GM19238 (cell line): ENCODE measurements around the gene FLYWCH1.

ENCODE experiments used
- DNase-seq: peaks from one replicate; pipeline ENCODE4 v3.0.0; 2011; ENCODE audit warnings: low spot score; ENCODE audit not compliant: insufficient read length

The FLYWCH1 gene

DNA sequence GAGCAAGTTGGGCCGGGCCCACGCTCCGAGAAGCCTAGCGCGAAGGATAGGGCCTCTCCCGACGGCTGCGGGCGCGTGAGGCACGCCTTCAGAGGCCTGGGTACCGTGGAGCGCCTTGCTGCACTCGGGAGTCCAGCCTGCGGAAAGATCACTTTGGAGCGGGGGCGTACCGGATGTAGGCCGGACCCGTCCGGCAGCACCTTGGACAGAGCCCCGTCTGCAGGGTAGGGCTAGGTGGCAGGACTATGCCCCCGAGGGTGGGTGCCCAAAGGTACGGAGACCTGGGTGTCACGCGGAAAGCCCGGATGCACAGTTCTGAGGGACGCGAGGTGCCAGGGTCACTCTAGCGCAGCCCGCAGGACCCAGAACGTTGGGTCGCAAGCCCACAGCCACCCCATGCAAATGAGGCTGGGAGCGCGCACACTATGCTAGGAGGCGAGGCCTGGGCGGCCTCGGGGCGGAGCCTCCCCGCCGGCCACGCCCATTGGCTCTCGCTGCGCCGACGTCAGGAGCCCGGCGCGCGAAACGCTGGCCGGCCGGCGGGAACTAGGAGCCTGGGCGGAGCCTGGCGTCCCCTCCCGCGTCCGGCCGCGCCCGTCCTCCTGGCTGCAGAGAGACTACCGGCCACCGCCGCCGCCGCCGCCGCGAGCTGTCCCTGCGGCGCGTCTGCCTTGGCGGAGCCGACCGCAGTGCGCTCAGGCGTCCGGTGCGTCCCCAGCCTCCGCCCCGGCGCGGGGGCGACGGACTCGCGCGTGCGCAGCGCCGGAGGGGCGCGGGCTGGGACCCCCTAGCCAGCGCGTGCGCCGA lies 57.2 kb downstream of the FLYWCH1 start, which contains the start of gene PAQR4:
TSS of gene PAQR4 (plus strand) at position 611 of the 807 bp plus-strand sequence. CDS start 327 bp downstream, outside the sequence.
- peak; percentile 98 for DNase-seq

DNA sequence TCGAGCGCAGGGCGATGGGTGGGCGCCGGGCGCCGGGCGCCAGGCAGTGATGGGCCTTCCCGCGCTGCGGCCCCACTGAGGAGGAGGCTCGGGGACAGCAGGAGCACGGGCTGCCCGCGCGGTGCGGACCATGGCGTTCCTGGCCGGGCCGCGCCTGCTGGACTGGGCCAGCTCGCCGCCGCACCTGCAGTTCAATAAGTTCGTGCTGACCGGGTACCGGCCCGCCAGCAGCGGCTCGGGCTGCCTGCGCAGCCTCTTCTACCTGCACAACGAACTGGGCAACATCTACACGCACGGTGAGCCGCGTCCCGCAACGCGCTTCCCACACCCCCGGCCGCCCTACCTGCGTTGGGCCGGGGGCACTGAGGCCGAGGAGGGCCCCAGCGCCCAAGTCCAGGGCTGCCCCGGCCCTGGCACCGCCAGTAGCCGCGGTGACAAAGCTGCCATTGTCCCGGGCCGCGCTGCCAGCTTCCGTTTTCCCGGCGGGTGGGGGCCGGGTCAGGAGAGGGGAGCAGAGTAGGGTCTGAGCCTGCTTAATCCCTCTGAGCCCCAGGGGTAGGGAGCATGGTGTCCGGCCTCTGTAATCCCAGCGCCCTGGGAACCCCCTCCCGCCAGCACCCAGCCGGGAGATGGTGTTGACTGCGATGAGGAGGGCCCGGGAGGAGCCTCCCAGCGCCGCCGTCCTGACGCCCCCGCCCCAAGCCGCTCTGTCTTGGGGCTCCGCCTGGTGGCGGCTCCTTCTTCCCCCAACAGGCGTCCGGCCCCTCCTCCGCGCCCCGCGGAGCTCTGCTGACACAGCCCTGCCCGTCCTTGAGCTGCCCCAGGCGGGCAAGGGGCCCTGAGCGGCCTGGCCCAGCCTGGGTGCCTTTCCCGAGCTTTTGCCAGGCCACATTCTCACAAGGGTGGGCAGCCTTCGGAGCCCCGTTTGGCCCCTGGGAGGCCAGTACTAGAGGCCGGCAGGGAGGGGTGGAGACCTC lies 58.1 kb downstream of the FLYWCH1 start:
- peak; percentile 87 for DNase-seq

DNA sequence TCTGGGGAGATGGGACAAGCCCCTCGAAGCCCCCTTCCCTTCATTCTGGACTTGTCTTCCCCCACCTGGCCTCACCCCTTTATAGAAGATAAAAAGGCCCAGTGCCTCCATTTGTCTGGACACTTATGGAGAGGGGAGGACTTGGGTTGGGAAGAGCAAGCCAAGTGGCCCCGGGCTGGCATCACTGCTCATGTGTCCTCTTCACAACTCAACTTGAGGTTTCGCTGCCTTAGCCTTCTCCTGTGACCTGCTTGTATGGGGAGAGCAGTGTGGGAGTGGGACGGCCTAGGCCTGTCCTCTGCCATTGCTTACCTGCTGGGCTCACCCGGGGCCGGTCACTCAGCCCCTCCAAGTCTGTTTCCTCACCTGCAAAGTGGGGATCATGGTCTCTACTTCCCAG lies 58.8 kb downstream of the FLYWCH1 start:
- DNase-seq: no peak

DNA sequence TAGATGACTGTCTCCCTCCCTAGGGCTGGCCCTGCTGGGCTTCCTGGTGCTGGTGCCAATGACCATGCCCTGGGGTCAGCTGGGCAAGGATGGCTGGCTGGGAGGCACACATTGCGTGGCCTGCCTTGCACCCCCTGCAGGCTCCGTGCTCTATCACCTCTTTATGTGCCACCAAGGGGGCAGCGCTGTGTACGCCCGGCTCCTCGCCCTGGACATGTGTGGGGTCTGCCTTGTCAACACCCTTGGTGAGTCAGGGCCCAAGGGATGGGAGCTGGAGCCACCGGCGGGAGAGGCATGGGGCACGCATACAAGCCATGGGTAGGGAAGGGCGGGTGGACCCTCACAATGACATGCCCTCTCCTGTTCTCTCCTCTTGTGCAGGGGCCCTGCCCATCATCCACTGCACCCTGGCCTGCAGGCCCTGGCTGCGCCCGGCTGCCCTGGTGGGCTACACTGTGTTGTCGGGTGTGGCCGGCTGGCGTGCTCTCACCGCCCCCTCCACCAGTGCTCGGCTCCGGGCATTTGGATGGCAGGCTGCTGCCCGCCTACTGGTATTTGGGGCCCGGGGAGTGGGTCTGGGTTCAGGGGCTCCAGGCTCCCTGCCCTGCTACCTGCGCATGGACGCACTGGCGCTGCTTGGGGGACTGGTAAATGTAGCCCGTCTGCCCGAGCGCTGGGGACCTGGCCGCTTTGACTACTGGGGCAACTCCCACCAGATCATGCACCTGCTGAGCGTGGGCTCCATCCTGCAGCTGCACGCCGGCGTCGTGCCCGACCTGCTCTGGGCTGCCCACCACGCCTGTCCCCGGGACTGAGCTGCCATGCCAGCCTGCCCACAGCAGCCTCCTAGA lies 59.6 kb downstream of the FLYWCH1 start:
- no peak for DNase-seq

DNA sequence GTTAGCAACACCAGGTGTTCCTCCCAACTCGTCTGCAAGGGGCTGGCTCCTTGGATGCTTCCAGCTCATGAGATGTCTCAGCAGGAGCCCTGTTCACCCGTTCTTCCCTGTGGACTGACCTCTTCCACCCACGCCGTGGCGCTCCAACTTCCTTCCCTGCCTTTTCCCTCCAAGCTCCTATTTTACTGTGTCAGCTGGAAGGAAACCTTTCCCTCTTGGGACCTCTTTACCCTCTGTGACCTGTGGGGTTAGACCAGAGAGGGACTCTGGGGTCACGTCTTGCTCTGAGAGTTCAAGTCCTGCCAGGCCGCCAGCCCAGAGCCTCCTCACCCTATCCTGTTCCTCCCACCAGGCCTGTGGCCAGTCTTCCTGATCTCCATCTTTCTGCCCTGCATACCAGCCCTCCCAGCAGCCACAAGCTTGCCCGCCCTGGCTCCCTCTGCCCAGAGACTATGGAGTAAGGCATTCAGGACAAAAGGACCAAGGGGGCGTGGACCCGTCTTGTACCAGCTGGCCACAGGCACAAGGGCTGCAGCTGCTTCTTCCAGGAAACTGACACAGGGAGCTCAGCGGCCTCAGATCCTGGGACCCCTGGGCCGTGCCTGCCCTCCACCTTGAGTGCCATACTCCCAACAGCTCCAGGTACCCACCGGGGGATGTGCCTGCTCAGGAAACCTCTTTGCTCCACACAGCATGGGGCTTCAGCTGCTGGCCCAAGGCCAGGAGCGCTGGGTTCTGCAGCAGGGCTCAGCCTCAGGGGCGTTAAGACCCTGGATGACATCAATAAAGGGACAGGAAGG lies 60.5 kb downstream of the FLYWCH1 start:
- no peak for DNase-seq

DNA sequence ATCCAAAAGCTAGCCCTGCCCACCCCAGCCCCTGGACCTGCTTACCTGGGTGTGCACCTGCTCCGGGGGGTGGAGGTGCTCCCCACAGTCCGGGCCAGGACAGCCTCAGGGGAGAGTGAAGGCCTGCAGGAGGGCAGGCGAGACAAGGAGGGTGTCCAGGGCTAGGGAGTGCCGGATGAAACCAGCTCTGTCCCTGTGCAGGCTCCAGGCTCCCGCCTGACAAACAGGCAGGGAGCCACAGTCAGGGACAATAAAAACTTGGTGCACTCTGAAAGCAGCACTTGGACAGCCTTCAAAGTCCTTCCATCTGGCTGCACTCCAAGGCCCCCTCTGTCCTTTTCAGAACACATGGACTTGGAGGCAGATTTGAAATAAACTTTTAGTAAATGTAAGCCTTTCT lies 61.4 kb downstream of the FLYWCH1 start:
- no peak for DNase-seq

DNA sequence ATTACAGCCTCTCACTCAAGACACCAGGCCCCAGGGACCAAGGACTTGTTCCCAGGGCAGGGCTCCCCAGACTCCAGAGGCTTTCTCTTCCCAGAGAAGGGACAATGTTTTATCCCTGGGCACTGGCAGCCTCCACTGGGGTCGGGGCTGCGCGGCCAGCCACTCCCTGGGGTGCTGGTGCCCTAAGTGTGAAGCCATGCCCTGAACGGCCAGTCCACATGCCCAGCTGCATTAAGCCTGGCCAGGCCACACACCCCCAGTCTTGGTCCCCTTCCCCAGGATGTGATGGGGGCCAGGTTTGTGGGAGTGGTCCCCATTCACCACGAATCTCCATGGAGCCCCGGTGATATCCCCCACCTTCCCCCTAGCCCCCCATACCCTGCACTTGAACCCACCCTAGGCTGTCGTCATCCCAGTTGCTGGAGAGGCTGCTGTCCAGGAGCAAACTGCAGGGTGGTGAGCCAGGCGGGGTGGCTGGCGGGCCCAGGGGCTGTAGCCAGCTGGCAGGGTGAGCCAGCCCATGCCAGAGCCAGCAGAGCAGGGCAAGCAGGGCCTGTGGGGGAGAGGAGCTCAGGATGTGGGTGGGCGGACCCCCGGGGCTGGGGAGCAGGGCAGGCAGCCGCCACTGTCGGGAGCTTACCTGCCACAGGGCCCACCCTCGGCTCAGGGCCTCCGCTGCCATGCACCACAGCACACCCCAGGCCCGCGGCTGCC lies 62.0 kb downstream of the FLYWCH1 start:
- DNase-seq: no peak

DNA sequence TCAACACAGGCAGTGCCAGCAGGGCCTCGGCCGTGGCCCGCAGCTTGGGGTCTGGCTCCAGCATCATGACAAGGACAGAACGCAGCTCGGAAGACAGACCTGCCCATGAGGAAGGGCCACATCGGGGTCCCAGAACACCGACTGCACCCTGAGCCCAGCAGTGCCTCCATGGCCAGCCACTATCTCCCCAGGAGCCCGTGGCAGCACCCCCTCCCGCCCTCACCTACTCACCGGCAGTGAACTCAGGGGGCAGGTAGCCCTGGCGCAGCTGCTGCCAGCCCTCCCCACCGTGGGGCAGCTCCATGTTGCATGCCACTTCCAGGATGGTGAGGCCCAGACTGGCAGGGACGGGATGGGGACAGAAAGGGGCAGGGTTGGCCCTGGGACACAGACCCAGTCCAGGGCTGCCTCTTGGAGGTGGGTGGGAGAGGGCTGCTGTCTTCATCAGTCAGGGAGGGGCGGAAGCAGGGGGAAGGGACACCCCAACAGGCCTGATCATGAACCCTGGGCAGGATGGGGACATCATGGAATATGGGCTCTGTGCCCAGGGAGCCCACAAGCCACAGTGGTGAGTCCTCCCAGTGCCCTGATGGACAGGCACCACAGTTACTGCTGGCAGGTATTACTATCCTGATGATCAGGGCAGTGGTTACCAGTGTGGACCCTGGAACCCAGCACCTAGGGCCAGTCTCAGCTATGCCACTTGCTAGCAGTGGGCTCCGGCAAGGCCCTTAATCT lies 62.8 kb downstream of the FLYWCH1 start:
- no peak for DNase-seq

DNA sequence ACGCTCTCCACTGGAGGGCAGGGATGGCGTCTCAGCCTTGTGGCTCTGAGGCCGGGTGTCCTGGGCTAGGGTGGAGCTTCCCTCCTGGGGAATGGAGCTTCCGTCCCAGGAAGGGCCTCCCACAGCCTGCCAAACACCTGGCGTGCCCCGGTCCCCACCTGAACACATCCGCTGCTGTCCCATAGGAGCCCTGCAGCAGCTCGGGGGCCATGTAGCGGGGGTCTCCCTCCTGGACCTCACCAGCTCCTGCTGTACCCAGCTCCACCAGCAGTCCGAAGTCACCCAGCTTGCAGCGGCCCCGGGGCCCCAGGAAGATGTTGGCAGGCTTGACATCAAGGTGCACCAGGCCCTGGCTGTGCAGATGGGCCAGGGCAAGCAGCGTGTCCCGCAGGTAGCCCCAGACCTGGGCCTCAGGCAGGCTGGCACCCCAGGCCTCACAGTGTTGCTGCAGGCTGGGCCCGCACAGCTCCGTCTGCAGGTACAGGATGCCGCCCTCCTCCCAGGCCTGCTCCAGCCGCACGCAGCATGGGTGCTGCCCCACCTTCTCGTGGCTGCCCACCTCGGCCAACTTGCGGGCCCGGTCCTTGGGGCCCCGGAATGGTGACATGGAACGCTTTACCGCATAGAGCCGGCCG lies 63.5 kb downstream of the FLYWCH1 start:
- DNase-seq: no peak

DNA sequence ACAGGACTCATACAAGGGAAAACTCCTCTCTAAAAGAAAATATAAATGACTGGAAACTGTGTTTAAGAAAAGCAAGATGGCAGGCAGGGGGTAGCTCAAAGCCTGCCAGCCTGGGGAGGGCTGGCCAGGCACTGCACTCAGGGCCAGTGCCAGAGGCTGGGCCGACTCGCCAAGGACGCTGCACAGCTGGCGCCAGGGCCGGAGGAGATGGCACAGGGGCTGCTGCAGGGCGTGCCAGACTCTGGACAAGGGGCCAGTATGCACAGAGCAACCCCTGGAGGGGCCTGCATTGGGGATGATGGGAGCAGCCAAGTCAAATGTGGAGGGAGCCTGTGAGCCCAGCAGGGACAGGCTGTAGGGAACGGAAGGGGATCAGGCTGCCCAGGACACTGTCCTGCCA lies 64.5 kb downstream of the FLYWCH1 start:
- DNase-seq: no peak

DNA sequence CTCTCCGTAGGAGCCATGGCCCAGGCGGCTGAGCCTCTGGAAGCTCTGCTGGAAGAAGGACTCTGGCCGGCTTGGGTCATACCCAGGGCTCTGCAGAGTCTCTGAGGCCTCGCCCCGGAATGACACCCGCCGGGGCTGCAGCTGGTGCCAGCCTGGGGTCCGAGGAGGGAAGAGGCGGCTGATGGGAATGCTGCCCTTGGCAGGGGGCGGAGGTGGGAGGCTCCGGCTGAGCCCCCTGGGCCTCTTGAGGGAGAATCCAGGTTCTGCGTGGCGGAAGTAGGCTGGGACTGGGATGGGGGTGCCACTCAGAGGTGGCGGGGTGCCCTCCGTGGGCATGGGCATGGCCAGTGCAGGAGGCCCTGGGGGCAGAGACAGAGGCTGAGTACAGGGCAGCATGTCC lies 64.9 kb downstream of the FLYWCH1 start:
- DNase-seq: no peak

DNA sequence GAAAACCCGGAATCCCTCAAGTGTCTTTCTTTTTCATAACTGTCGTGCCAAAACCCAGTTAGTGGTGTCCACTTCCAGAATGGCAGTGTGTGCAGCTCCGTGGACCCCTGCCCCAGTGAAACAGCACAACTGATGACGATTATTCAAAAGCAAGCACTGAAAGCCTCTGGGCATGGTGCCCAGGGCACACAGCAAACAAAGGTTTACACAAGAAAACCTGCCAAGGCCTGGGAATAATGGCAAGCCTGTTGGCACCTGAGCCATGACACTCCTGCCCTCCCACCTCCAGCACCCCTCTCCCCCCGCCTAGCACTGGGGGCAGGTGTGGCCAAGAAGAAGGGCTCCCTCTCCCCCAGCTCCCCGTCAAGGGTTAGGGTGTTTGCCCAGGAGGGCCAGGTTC lies 65.7 kb downstream of the FLYWCH1 start:
- no peak for DNase-seq

DNA sequence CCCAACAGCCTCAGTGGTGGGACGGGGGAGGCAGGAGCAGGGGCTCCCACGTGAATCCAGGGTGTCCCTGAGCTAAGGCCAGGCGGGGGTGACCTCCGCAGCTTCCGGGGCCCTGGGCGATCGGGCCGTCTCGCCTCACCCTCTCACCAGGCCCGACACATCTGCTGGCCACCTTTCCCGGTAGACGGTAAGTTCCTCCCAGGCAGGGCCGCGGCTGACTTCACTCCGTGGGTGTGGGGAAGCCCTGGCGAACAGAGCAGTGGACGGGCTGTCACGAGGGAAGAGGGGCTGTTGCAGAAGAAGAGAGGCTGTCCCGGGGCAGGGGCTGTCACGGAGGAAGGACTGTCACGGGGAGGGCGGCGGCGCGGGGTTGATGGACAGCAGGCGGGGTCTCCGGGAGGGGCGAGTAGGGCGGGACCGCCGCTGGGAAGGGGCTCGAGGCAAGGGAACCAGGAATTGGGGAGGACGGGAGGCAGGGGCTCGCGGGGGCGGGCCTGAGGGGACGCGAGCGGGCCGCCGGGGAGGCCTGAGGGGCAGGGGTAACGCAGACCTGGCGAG lies 68.0 kb downstream of the FLYWCH1 start:
- DNase-seq: no peak

DNA sequence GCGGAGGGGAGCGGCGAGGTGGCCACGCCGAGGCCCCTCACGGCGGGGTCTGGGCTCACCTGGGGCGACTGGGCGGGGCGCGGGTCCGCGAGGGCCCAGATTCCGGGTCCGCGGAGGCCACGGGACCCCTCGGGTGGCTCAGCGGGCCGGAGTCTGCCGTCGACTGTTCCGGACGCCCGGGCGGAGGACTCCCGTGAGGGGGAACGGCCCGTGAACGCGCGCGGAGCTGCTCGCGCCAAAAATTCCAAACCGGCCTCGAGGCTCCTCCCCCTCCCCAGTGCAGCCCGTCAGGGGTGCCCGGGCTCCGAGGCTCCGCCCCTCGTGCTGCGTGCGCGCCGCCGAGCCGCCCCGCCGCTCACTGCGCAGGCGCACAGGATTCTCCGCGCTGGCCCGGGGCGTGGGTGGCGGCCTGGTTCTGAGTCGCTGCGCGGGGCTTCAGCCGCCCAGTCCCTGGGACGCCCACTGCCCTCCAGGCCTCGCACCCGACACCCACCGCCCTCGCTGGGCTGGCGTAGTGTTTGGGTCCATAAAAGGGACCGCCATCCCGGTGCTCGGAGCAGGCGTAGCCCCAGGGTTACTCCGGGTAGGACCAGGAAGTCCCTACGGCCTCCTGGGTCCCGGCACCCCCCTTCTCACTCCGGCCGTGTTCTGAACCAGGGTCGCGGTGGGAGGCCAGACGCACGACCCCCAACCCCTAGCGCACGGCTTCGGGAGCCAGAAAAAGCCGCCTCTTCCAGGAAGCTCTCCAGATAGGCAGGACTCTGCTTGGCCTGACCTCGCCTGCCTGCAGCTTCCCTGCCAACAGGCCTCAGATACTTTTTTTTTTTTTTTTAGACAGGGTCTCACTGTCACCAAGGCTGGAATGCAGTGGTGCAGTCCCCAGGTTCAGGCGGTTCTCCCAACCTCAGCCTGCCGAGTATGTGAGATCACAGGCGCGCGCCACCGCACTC lies 68.8 kb downstream of the FLYWCH1 start, which contains the start of gene PKMYT1:
TSS of gene PKMYT1 (minus strand) at position 220 of the 950 bp plus-strand sequence. CDS start 789 bp downstream, outside the sequence.
- DNase-seq: peak; percentile 100

DNA sequence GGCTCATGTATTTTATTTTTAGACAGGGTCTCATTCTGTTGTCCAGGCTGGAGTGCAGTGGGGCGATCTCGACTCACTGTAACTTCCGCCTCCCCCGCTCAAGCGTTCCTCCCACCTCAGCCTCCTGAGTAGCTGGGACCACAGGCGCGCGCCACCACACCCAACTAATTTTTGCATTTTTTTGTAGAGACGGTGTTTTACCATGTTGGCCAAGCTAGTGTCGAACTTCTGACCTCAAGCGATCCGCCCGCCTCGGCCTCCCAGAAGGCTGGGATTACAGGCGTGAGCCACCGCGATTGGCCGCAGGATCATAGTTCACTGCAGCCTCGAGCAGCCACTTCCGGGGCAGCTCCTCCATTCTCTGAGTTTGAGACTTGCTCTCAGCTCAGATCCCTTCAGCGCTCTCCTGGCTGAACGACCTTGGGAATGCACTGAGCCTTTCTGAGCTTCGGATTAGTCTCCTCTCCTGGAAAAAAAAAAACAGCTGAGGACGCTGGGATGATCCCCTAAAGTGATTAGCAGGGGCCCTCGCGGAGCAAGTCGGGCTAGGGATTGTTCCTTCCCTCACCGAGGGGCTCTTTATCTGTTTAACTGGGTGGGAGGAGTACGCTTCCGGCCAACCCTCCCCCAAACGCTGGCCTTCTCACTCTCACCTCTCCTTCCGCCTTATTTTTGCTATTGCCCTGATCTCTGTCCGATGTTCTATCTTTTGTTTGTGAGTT lies 69.6 kb downstream of the FLYWCH1 start:
- no peak for DNase-seq

DNA sequence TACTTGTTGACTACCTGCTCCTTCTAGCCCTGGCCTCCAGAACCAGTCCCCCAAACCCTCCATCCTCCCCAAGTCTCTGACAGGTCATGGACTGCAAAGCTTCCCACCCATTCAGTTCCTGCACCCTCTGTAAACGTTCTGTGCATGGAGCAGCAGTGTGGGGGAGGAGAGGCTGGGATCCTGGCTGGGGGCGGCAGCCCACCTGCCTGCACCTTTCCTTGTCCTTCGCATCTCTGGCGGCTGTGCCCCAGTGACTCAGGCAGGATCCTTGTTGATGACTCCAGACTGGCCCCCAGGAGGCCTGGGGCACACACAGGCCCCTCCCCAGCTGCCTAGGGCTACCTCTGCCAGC lies 70.1 kb downstream of the FLYWCH1 start:
- no peak for DNase-seq
